ENCODE results near the gene LIPC.
A peak's percentile ranks its signal among the peaks of the same experiment; 100 is the strongest.

LIPC gene

DNA sequence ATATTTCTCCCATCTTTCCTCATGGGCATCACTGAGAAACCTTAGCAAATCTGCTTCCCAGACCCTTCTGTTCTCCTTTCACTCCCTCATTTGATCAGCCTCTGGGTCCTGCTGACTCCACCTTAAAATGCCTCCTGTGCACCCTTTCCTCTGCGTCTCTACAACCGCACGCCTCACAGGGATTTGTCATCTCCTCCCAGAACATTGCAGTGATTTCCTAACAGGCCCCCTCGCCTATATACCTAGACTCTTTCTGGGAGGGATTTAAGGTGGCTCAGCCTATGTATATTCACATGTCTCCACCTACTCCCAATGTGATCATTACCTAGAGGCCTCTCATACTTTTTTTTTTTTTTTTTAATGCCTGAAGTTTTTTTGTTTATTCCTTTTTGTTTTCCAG, 69.2 kb downstream of the LIPC start:
- no peak for DNase-seq

GRCh38 chr15:58501636-58502188, 69.9 kb downstream of the LIPC start:
- DNase-seq, result no peak

DNA sequence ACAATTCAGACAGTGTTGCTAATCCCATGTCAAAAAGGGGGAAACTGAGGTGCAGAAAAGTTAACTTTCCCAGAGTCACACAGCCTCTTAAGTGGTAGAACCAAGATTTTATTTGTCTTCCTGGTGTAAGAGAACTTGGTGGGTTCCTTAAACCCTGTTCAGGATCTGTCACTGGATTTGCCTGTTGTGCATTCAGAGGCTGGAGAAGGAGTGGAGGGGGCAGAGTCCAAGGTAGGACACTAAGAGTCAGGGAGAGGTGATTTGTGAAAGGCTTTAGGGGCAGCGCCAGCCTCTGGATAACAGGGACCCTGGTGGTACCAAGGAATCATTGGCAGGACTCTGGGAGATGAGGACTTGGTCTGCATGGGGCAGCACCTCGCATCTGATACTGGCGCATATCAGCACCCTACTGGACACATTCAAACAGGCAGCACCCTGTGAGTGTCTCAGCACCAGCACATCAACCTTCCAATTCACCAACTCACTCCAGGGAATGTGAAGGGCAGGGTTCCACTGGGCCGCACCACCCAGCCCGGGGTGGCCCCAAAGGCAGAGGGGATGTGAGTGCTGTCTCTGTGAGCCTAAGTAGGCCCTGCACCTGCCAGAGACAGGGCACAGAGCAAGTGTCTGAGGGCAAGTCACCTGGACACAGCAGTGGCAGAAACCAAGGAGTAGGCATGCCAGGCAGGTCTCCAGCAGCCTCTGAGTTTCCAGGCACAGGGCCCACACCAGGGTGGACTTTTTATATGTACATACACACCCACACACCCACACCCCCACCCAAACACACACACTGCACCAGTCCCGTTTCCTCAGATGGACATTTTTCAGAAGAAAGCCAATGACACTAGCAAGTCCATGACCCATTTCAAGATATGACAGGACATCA, 71.6 kb downstream of the LIPC start:
- DNase-seq, result no peak

DNA sequence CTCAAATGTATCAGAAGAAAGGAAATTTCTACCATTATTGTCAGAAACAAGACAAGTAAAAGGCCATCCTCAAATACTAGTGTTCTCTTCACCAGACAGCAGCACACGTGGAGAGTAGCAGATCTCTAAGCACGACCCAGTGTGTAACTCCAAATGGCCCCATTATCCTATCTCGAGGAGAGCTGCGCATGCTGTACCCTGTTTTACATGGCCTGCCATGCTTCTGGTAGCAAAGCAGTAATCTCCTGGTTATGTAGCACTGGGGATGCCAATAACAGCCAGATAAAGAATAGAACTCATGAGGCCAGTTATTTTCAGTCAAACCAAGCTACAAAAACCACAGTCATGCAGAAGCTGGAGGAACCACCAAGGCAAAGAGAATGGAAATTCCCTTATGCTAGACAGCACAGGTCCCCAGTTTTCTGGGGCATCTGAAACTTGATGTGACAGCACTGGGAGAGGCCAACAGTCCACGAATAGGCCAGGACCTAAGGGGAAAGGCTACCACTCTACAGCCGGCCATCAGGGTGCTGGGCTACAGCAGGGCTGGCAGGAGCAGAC, 73.0 kb downstream of the LIPC start:
- no peak for DNase-seq

GRCh38 chr15:58505581-58505980, 73.8 kb downstream of the LIPC start:
- DNase-seq, result no peak

DNA sequence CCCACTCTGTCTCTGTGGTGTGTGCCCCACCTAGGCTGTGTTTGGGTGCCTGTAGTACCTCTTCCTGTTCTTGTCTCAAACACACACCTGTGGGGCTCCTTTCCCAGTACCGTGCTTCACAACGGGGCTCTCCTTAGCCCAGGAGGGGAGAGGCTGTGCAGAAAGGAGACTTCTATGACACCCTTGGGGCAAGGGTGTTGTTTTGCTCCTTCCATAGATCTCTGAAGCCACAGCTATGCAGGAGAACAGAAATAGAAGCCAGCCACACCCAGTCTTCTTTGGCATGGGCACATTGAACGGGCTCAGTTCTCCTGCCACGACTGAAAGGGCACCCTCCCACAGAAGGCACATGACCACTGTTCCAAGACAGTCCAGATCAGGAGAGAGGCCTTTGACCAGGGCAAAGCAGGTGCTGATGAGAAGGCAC, 74.3 kb downstream of the LIPC start:
- DNase-seq, result no peak

DNA sequence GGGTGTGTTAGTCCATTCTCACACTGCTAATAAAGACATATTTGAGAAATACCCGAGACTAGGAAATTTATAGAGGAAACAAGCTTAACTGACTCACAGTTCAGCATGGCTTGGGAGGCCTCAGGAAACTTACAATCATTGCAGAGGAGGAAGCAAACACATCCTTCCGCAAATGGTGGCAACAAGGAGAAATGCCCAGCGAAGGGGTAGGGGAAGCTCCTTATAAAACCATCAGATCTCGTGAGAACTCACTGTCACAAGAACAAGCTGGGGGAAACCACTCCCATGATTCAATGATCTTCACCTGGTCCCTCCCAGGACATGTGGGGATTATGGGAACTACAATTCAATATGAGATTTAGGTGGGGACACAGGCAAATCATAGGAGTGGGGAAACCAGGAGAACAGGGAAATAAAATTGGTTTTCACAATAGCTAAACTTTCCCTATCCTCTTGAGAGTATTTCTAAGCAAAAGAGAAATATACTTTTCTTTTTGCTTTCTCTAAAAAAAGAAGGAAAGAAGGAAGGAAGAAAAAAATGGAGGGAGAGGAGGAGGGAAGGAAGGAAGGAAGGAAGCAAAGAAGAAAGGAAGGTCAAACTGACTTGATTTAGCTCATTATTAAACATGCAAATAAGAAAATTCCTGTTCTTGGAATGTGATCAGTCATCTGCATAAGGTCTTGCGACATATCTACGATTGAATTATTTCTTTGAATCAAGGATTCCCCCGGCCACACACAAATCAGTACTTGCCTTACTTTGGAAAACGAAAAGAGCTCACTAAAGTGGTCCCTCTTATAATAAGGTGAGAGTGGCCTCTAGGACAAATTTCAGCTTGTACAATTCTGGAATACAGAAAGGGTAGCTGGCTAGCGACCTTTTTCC, 75.2 kb downstream of the LIPC start:
- no peak for DNase-seq

- DNase-seq, result no peak
Observed at GRCh38 chr15:58509556-58509955, 77.8 kb downstream of the LIPC start.

GRCh38 chr15:58510715-58511598, 79.2 kb downstream of the LIPC start:
- DNase-seq, result no peak

DNA sequence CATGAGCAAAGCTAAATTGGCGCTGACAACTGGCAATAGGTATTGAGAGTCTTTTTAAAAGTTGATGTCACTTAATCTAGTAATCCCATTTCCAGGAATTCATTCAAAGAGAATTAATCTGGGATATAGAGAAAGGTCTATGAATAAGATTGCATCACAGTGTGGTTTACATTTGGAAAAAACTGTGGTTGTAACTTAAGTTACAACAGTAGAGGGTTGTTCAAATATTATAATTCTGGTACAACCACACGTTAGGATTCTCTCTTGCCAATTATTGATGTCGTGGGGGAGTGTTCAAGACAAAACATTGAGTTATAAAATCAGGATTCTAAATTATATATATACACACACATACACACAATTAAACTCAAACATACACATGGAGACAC, 79.8 kb downstream of the LIPC start:
- DNase-seq, result no peak

- DNase-seq, result no peak
Observed at GRCh38 chr15:58512522-58512921, 80.7 kb downstream of the LIPC start.

DNA sequence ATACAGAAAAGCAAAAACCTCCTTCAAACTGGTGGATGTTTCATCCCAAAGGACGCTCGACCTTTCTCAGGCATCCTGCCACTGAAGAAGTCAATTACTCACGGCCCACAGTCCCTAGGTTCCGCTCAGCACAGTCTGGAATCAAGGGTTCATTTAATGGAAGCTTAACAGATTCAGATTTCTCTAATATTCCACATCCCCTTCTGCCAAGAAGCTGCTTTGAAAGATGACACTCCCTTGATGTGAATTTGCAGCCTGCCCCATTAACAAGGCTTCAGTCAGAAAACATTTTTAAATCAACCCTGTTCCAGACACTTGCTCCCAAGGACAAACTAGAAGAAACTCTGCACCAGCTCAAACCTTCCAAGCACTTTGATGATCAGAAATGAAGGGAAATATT, 81.2 kb downstream of the LIPC start:
- no peak for DNase-seq

GRCh38 chr15:58513726-58514336, 82.0 kb downstream of the LIPC start:
- DNase-seq, result peak; percentile 91

DNA sequence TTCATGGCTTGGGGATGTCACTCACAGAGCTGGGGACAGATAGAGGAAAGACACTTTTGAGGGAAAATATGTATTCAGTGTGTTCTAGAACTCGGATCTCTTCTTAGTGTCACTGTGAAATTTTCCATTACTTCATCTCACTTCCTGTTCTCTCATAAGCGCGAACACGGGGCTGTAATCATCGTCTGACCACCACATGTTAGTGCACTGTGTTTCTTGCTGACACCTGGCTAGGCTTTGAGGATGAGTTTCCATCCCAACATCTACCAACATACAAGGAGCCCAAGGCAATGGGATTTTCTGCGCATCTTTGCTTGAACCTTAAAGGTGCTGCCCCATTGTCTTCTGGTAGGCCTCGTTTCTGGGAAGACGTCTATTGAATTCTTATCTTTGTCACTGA, 84.0 kb downstream of the LIPC start:
- no peak for DNase-seq

DNA sequence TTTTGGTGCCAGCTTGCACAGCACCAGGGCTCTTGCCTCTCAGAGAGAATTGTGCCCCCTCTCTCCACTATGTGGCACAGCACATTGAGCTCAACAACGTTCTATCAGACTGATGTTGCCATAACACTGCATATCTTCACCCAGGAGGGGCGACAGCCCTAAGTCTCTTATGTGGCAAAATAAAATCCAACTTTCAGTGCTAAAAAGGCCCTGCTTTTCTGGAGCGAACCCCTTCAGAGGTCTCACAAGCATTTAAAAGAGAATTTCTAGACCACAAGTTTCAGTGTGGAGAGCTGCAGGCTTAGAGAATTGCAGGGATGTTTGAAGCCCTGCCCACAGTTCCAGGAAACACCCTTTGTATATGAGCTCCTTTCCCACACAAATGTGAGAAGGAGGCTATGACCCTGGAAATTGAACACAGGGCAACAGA, 85.5 kb downstream of the LIPC start:
- DNase-seq, result peak; percentile 16

- no peak for DNase-seq
Observed at GRCh38 chr15:58517682-58518525, 86.1 kb downstream of the LIPC start.

DNA sequence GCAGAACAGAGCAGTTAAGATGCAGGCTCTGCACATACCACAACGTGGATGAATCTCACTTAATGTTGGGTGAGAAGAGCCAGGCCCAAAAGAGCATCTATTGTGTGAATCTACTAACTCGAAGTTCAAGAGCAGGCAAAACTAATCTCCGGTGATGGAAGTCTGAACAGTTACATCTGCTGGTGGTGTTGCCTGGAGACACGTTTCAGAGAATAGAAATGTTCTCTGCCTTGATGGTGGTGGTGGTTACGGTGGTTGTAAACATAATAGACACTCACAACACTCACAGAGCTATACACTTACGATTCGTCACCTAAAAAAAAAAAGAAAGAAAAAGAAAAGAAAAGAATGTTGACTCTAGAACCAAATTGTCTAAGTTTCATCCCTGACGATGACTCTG, 86.8 kb downstream of the LIPC start:
- DNase-seq, result no peak

DNA sequence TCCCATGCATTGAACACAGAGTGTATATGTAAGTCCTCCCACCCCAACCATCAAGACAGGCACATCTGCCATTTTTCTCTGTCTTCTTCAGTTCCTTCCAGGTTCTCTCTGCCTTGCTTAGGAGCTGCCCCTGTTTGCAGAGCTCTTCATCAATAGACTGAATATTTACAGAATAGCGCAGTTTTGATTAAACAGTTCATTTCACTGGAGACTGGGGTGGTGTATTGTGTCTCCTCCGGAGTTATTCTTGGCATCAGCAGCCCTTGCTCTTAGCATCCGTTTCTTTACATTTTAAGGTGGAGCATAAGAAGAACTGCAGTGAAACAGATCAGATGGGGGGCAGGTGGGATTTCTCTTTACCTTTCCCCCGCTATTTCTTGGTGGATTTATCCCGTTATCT, 87.7 kb downstream of the LIPC start:
- DNase-seq, result no peak

DNA sequence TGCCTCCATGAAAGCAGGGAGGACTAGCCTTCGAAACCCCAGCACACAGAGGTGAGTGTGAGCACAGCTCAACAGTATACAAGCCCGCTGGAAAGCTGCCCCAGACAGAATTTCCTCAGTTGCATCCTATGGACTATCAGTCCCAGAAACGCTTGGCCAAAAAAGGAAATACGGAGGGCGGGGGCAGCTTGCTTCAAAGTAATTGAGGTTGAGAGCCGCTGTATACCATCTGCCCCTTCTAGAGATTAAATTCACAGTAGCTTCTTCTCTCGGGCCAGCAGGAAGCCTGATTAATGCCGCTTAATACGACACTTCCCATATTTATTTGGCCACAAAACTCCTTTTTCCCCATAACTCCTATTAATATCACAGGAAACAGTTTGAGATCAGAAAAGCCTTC, 88.7 kb downstream of the LIPC start:
- no peak for DNase-seq

GRCh38 chr15:58520936-58521292, 89.1 kb downstream of the LIPC start:
- DNase-seq, result no peak
